Measurements from ENCODE around the gene C11orf91.
"Not testable (repeated sequence)": the region's sequence is repeated elsewhere in the genome, so short reads cannot be mapped to it uniquely, and the experiment has no call there.

Gene C11orf91

DNA sequence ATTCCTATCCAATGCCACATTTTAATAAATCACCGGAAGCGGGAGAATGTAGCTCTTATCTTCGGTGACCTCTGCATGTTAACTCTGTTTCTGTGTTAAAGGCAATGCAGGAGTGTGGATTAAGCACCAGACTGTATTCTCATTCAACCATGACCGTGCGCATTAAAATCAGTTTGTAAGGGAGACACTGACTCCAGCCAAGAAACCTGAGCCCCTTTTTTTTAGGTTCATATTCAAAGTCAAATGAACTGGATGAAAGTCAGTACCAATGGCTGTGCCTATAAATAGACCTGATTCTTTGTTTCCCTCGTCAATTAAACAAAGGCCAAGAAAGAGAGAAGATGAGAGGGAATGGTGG, 32.2 kb downstream of the C11orf91 start:
- DNase-seq: no peak

- DNase-seq: no peak
These were observed 32.7 kb downstream of the C11orf91 start for GRCh38 chr11:33667819-33668467.

- DNase-seq: no peak
These were observed 35.1 kb downstream of the C11orf91 start for GRCh38 chr11:33665350-33666106.

DNA sequence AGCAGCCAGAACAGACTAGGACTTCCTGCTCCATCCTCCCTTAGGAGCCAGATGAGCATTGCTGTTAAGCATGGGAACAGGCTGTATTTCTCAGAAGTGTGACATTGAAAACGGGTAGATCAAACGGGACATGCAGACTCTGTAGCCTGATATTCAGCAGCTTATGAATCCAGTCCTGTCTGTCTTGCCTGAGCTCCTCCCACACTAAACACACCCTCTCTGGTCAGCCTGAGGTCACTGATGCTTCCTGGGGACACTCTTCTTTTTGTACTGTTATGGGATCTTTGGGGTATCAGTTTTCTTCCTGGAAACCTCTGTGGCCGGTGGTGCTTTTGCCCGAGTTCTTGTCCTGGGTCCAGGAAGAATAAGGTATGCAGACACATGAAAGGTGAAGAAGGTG, 35.8 kb downstream of the C11orf91 start:
- DNase-seq: no peak

- DNase-seq: no peak
These were observed 36.5 kb downstream of the C11orf91 start for GRCh38 chr11:33664166-33664565.

GRCh38 chr11:33663121-33663520, 37.5 kb downstream of the C11orf91 start:
- no peak for DNase-seq

DNA sequence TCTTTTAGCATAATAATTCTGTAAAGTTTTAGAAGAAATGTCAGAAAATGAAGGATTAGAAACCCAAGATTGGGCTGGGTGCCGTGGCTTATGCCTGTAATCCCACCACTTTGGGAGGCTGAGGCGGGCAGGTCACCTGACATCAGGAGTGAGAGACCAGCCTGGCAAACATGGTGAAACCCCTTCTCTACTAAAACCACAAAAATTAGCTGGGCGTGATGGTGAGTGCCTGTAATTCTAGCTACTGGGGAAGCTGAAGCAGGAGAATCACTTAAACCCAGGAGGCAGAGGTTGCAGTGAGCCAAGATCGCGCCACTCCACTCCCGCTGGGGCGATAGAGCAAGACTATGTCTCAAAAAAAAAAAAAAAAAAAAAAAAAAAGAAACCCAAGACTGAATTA, 39.1 kb downstream of the C11orf91 start:
- not testable (repeated sequence) for DNase-seq

DNA sequence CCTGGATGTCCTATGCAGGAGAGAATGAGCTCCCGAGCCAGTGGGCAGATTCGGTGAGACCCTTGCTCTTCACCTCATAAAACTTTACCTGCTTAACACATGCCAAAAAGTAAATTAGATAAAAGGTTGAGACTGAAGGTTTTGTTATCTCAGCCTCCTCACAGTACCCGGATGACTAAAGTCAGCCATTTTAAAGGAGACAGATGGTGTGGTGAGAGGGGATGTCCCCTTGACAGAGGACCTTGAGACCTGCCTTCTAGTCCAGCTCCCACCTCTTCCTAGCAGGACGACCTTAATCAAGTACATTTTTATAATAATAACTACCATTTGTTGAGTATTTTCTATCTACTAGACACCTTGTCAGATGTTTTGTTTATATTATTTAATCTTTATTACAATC, 39.7 kb downstream of the C11orf91 start:
- DNase-seq: no peak

GRCh38 chr11:33659370-33660139, 41.1 kb downstream of the C11orf91 start:
- no peak for DNase-seq

DNA sequence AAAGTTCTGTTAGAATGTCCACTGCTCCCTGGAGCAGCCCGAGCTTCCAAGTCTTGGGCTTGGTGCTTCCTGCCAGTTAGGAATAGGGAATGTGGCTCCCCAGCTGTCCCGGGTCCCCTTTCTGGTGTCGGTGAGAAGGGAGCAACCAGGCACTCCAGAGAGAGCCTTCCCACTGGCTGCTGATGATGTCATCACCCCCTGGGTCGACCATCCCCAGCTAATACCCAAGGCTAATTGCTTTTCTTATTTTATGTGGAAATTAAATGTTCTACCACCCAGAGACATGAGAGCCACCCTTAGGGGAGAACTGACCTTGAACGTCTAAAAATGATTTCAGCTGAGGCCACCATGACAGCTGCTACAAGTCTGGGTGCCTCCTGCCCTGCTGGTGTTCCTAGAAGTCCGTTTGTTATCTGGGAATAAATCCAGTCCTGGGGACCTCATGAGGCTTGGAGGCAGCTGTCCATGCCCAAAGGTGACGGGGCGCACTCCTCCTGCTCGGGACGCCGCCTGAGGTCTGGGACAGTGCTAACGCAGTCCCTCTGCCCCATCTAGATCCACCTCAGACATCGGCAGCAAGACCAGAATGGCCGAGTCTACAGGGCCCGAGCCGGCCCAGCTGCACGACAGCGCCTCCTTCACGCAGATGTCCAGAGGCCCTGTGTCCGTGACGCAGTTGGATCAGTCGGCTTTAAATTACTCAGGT, 42.3 kb downstream of the C11orf91 start:
- DNase-seq: no peak

DNA sequence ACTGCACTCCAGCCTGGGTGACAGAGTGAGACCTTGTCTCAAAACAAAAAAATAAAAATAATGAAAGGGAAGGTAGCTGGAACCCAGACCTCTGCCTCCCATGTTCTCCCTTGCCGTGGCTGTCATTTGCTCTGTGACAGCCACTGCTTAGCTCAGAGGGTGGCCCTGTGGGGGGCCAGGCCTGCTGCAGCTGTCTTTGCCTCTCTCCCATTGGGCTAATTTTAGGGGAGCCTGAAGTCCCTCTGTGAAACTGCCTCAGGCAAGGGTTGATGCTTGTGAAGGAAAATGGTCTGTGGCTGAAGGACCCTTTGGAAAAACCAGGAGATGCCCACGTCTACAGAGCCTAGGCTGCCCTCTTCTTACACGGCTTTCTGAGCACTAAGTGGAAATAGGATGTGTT, 42.9 kb downstream of the C11orf91 start:
- no peak for DNase-seq

DNA sequence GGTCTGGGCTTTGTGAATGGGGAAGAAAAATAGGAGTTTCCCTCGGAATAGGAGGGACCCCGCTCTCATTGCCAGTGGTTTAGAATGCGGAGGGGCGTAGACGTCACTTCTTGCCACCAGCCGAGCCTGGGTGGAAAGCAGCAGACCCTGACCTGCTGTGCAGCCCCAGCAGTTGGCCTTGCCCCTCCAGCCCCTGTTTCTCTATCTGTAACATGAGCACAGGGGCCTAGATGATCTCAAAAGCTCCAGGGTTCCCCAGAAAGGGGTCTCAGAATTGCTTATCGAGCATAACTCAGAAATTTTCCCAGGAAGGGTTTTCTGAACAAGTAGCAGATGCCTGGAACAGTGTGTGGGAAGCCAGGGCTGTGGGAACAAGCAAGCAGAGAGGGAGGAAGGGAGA, 43.9 kb downstream of the C11orf91 start:
- DNase-seq: no peak

- no peak for DNase-seq
These were observed 44.6 kb downstream of the C11orf91 start for GRCh38 chr11:33655842-33656600.

DNA sequence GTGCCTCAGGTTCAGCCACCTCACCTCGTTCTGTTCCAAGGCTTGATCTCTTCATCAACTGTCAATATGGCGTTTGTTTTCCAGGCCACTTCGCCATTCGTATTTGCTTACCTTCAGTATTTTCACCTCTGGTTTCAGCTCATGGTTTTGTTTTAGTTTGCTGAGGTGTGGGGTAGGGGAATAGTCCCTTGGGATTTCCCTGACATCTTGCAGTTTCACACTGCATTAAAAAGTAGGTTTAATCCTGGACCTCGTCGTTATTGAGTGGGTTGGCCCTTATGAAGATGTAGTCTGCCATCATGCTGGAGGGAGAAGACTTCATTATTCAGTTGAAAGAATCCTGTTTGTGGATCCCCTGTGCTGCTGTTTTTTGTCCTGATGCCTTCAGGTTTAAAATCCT, 46.0 kb downstream of the C11orf91 start:
- no peak for DNase-seq

DNA sequence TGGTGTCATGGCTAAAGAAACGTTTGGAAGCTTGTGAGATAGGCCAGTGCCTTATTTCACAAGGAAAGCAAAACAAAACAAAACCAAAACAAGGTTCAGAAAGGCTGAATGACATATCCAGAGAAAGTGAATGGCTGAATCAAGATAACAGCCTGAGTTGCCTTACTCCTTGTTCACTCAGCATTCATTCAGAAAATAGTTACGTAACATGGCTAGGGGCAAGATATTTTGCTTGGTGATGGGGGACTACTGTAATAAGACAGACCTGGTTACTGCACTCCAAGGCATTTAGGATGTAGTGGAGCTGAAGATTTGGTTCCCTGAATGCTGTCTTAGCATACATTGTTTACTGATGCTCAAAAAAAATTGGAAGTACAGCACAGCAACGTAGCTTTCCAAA, 47.7 kb downstream of the C11orf91 start:
- no peak for DNase-seq

- DNase-seq: no peak
These were observed 48.2 kb downstream of the C11orf91 start for GRCh38 chr11:33652431-33652830.

- DNase-seq: no peak
These were observed 48.6 kb downstream of the C11orf91 start for GRCh38 chr11:33651990-33652389.

DNA sequence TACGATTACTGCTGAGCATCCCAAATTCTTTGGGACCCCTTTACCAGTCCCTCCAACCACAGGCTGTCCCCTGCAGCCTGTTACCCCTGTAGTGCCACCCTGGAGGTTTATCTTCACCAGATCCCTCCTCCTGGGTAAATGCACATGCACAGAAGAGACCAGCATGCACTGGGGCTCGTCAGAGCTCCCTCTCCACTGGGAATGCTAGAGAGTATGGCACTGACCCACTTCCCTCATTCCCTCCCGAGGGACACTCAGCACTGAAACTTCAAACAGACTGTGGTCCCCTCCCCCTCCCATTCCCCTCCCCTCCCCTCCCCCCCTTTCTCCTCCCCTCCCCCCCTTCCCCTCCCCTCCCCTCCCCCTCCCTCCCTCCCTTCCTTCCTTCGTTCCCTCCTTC, 49.1 kb downstream of the C11orf91 start:
- no peak for DNase-seq

DNA sequence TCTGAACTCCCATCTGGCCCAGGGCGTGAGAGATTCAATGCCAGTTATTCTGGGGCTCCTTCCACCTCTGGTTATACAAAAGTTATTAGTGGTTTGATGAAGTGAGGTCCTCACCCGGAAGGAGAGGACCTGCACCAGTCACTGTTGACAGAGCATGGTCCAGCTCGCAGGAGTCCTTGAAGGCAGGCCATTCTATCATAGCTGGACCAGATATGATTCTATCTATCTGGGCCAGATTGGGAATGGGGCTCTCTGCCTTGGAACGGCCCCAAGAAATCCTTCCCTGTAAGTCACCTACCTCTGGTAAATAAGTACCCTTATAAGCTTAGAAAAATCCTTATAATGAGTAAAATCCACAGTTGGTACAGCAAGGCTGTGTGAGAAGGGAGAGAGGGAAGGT, 50.7 kb downstream of the C11orf91 start:
- DNase-seq: no peak
